HL-60 (cell line): Measurements from ENCODE around the gene CFAP58.

ENCODE experiments used
- DNase-seq, 2 experiments: peaks; one replicate each; pipeline ENCODE4 v3.0.0-alpha.2; 2010 to 2020; ENCODE audit warnings: low read depth in 1 of 2, low spot score in 1 of 2
- H3K27ac ChIP-seq: fragments of 250-450 bp; sonication (Bioruptor Pico); replicated peaks from 2 replicates; pipeline ENCODE4 v1.5.1; 2020; ENCODE audit warnings: mild to moderate bottlenecking, moderate library complexity
- H3K27me3 ChIP-seq: fragments of 250-450 bp; sonication (Bioruptor Pico); 2 replicates; pipeline ENCODE4 v1.5.1; 2021; ENCODE audit warnings: mild to moderate bottlenecking, moderate library complexity; ENCODE audit not compliant: insufficient read depth, poor library complexity, severe bottlenecking
- H3K4me3 ChIP-seq: replicated peaks from 2 replicates; pipeline ENCODE4 v1.5.1; 2011; ENCODE audit warnings: mild to moderate bottlenecking, control low read depth, low read length; ENCODE audit not compliant: insufficient read depth
- CTCF ChIP-seq: IDR thresholded peaks from one replicate; pipeline ENCODE4 v1.5.1; 2011; ENCODE audit warnings: low read length, control low read depth, inconsistent platforms; ENCODE audit not compliant: insufficient read depth
- GABPA ChIP-seq: IDR thresholded peaks from 2 replicates; pipeline ENCODE4 v1.6.1; 2012; ENCODE audit warnings: low read depth
- POLR2AphosphoS5 ChIP-seq: IDR thresholded peaks from 2 replicates; pipeline ENCODE4 v1.6.1; 2012; ENCODE audit warnings: low read depth
- REST ChIP-seq: IDR thresholded peaks from 2 replicates; pipeline ENCODE4 v1.6.1; 2012; ENCODE audit warnings: low read depth; ENCODE audit not compliant: insufficient replicate concordance
- SPI1 ChIP-seq: IDR thresholded peaks from 2 replicates; pipeline ENCODE4 v1.6.1; 2012; ENCODE audit warnings: low read depth, mild to moderate bottlenecking, borderline replicate concordance

The CFAP58 gene

GRCh38 chr10:104316321-104317099, 37.1 kb upstream of the CFAP58 start:
- Histone ChIP-seq H3K4me3 (no peak overlapping the region), H3K27ac (no peak overlapping the region), H3K27me3 (no peaks in the 10 kb centered on the region)
- TF ChIP-seq GABPA: no peak
- TF ChIP-seq REST: no peak
- TF ChIP-seq SPI1: no peak
- no peak for TF ChIP-seq POLR2AphosphoS5
- TF ChIP-seq CTCF: no peak
- no peak for DNase-seq

- H3K27me3 ChIP-seq: no peaks in the 10 kb centered on the region
- no peak overlapping the region for H3K4me3 ChIP-seq
- TF ChIP-seq REST (no peak), SPI1 (no peak), CTCF (no peak), POLR2AphosphoS5 (no peak), GABPA (no peak)
- no peak overlapping the region for H3K27ac ChIP-seq
- DNase-seq: no peak
Observed at GRCh38 chr10:104317269-104317710, 36.3 kb upstream of the CFAP58 start.

GRCh38 chr10:104317726-104318299, 35.8 kb upstream of the CFAP58 start:
- Histone ChIP-seq H3K4me3 (no peak overlapping the region), H3K27me3 (no peaks in the 10 kb centered on the region), H3K27ac (no peak overlapping the region)
- TF ChIP-seq POLR2AphosphoS5 (no peak), GABPA (no peak), CTCF (no peak), REST (no peak), SPI1 (no peak)
- no peak for DNase-seq
